Mammary epithelial cell (primary cell): ENCODE data around the gene CDK15.

Experiments used
- CTCF ChIP-seq, 2 donors: IDR thresholded peaks in 1 of 2; conservative IDR thresholded peaks in 1 of 2; 2 replicates each; pipeline ENCODE4 v1.5.1; 2011 to 2012; ENCODE audit warnings: inconsistent platforms in 2 of 2, low read length in 2 of 2, mild to moderate bottlenecking in 2 of 2, control low read depth in 1 of 2, low read depth in 1 of 2; ENCODE audit not compliant: insufficient read depth in 1 of 2; ENCODE audit errors: extremely low read depth in 1 of 2
- EZH2 ChIP-seq: IDR thresholded peaks from 2 replicates; pipeline ENCODE4 v1.6.1; 2012; ENCODE audit warnings: low read length, inconsistent platforms, borderline replicate concordance

GRCh38 chr2:201797175-201797840 lies 9.0 kb upstream of the CDK15 start:
- TF ChIP-seq CTCF (conservative IDR thresholded peaks at IDR 0.05 in 1 of 2, IDR thresholded peaks at IDR 0.05 in 1 of 2; ENCODE audit: extremely low read depth in 1 of 2, insufficient read depth in 1 of 2, low read depth in 1 of 2, low read length in 2 of 2) (no peak), EZH2 (no peak)
